HepG2 (cell line): ENCODE results near the gene GNG4. TPM values are rescaled to one million over a fixed set of nuclear protein-coding genes. Genes with fewer than 3 reads are reported as not detected.

Source experiments
- ATAC-seq: fragments of 200-7000 bp; cut with Tn5 transposase; 3 replicates; pipeline ENCODE4 v1.9.1; 2020; ENCODE audit warnings: mild to moderate bottlenecking, moderate library complexity
- BruUV-seq: library from RNA; stranded (reverse); fragments of 400-500 nt; replicated peaks from 2 replicates; lab custom pipeline; 2021; lab: Mats Ljungman, UMichigan
- CTCF ChIA-PET: fragments of 300-600 bp; formaldehyde crosslinking; extraction: SDS; loops from one replicate; lab custom pipeline; 2021; ENCODE audit warnings: low total read pairs, inconsistent platforms, low intra/inter-chr PET ratio; lab: Yijun Ruan, JAX
- POLR2A ChIA-PET: fragments of 350-600 bp; sonication (Branson Sonifier 250); formaldehyde crosslinking; loops from one replicate; lab custom pipeline; 2020; ENCODE audit warnings: antibody characterized with exemption, inconsistent platforms; lab: Yijun Ruan, JAX
- DNase-seq: peaks from one replicate; pipeline ENCODE4 v3.0.0-alpha.2; 2015; ENCODE audit warnings: low spot score
- FAIRE-seq: peaks from 3 replicates; lab custom pipeline; 2011; peaks lifted over from hg19 to GRCh38; lab: Jason Lieb, UNC
- H2AFZ ChIP-seq: one replicate; pipeline ENCODE4 v1.6.1; 2011; ENCODE audit warnings: low read length, inconsistent platforms
- H3K27ac ChIP-seq: fragments of 300-600 bp; 3 replicates; pipeline ENCODE4 v1.8.0; 2011; ENCODE audit warnings: mixed run types, mild to moderate bottlenecking, mixed read lengths, low read length, inconsistent platforms; ENCODE audit not compliant: insufficient read depth; ENCODE audit errors: extremely low read length
- H3K27me3 ChIP-seq, 2 experiments: fragments of 200-600 bp in 1 of 2; 2 replicates in 1 of 2; 3 replicates in 1 of 2; pipeline versions ENCODE4 v1.6.0 to v1.8.0; 2011; ENCODE audit warnings: low read length in 2 of 2, mild to moderate bottlenecking in 2 of 2, moderate library complexity in 2 of 2, inconsistent platforms in 1 of 2; ENCODE audit not compliant: insufficient read depth in 2 of 2, control insufficient read depth in 1 of 2
- H3K36me3 ChIP-seq, 2 experiments: fragments of 200-600 bp in 1 of 2; replicated peaks in 1 of 2; 2 replicates in 1 of 2; 3 replicates in 1 of 2; pipeline versions ENCODE4 v1.5.1 to v1.8.0; 2011; ENCODE audit warnings: low read length in 2 of 2, inconsistent platforms in 1 of 2; ENCODE audit not compliant: insufficient read depth in 2 of 2, control insufficient read depth in 1 of 2
- H3K4me1 ChIP-seq: 2 replicates; pipeline ENCODE4 v1.5.1; 2012; ENCODE audit warnings: low read length, inconsistent platforms; ENCODE audit not compliant: insufficient read depth
- H3K4me2 ChIP-seq: 2 replicates; pipeline ENCODE4 v1.6.0; 2011; ENCODE audit warnings: low read depth, low read length, inconsistent platforms
- H3K4me3 ChIP-seq, 3 experiments: fragments of 200-600 bp in 1 of 3; sonication (generic), shearing (Covaris generic) in 1 of 3; replicated peaks in 1 of 3; 2 replicates each; pipeline ENCODE4 v1.5.1; 2011 to 2016; ENCODE audit warnings: low read length in 3 of 3, inconsistent platforms in 2 of 3, low read depth in 2 of 3, mild to moderate bottlenecking in 2 of 3, control low read depth in 1 of 3, mixed read lengths in 1 of 3; ENCODE audit not compliant: insufficient read depth in 1 of 3
- H3K79me2 ChIP-seq: one replicate; pipeline ENCODE4 v1.6.1; 2011; ENCODE audit warnings: low read length, inconsistent platforms; ENCODE audit not compliant: insufficient read depth
- H3K9ac ChIP-seq: 2 replicates; pipeline ENCODE4 v1.6.0; 2011; ENCODE audit warnings: mild to moderate bottlenecking, low read depth, low read length, inconsistent platforms; ENCODE audit not compliant: insufficient read depth
- H3K9me3 ChIP-seq: 2 replicates; pipeline ENCODE4 v1.5.1; 2012; ENCODE audit warnings: mild to moderate bottlenecking, low read length
- H4K20me1 ChIP-seq: 2 replicates; pipeline ENCODE4 v1.6.0; 2011; ENCODE audit warnings: inconsistent platforms, mild to moderate bottlenecking, low read length, moderate library complexity; ENCODE audit not compliant: insufficient read depth
- ARNT ChIP-seq: fragments of 450-650 bp; IDR thresholded peaks from 2 replicates; pipeline ENCODE4 v1.6.1; 2017
- CBX5 ChIP-seq: sonication (generic); formaldehyde crosslinking; IDR thresholded peaks from 2 replicates; pipeline ENCODE4 v1.4.0; 2020; ENCODE audit warnings: missing genetic modification reagents, borderline replicate concordance
- ELF1 ChIP-seq: sonication (generic); formaldehyde crosslinking; IDR thresholded peaks from 2 replicates; pipeline ENCODE4 v1.4.0; 2020; ENCODE audit warnings: missing genetic modification reagents
- EP300 ChIP-seq, 3 experiments: sonication (generic) in 1 of 3; formaldehyde crosslinking in 1 of 3; IDR thresholded peaks; 2 replicates each; pipeline versions ENCODE4 v1.5.1 to v1.6.1; 2011 to 2020; ENCODE audit warnings: low read depth in 2 of 3, low read length in 2 of 3, borderline replicate concordance in 1 of 3, improper control_type of control experiment in 1 of 3, mild to moderate bottlenecking in 1 of 3, missing genetic modification reagents in 1 of 3, moderate library complexity in 1 of 3
- GABPB1 ChIP-seq: IDR thresholded peaks from 2 replicates; pipeline ENCODE4 v1.6.1; 2016; ENCODE audit warnings: mild to moderate bottlenecking, missing genetic modification reagents, moderate library complexity, missing compliant biosample characterization
- HOXD1 ChIP-seq: sonication (generic); formaldehyde crosslinking; IDR thresholded peaks from 2 replicates; pipeline ENCODE4 v1.5.0; 2020; ENCODE audit warnings: missing genetic modification reagents
- KAT7 ChIP-seq: IDR thresholded peaks from 2 replicates; pipeline ENCODE4 v1.6.1; 2018; ENCODE audit warnings: borderline replicate concordance, missing compliant biosample characterization
- KLF9 ChIP-seq: IDR thresholded peaks from 2 replicates; pipeline ENCODE4 v1.6.1; 2016; ENCODE audit warnings: low read depth
- PHB2 ChIP-seq: fragments of 450-650 bp; IDR thresholded peaks from 2 replicates; pipeline ENCODE4 v1.6.1; 2018; ENCODE audit not compliant: partially characterized antibody
- PRMT3 ChIP-seq: sonication (generic); formaldehyde crosslinking; IDR thresholded peaks from 2 replicates; pipeline ENCODE4 v1.8.1; 2022; ENCODE audit warnings: low read depth, mild to moderate bottlenecking, moderate library complexity, missing genetic modification reagents, borderline replicate concordance
- SMAD9 ChIP-seq: sonication (generic); formaldehyde crosslinking; IDR thresholded peaks from 2 replicates; pipeline ENCODE4 v1.5.1; 2020; ENCODE audit warnings: mild to moderate bottlenecking, missing genetic modification reagents
- SMYD3 ChIP-seq: sonication (generic); formaldehyde crosslinking; IDR thresholded peaks from 2 replicates; pipeline ENCODE4 v1.8.1; 2023; ENCODE audit warnings: mild to moderate bottlenecking, missing genetic modification reagents
- SNAPC5 ChIP-seq: sonication (generic); formaldehyde crosslinking; IDR thresholded peaks from 2 replicates; pipeline ENCODE4 v1.8.1; 2023; ENCODE audit warnings: mild to moderate bottlenecking, missing genetic modification reagents, borderline replicate concordance
- SRY ChIP-seq: sonication (generic); formaldehyde crosslinking; IDR thresholded peaks from 2 replicates; pipeline ENCODE4 v1.8.0; 2022; ENCODE audit warnings: mild to moderate bottlenecking, missing genetic modification reagents
- TFAP4 ChIP-seq: sonication (generic); IDR thresholded peaks from 2 replicates; pipeline ENCODE4 v1.6.1; 2016; ENCODE audit warnings: low read depth, borderline replicate concordance
- U2AF2 ChIP-seq: fragments of 200-400 bp; formaldehyde crosslinking; IDR thresholded peaks from 2 replicates; pipeline ENCODE4 v1.6.1; 2017; ENCODE audit warnings: low read depth, mild to moderate bottlenecking, low read length
- ZNF343 ChIP-seq: sonication (generic); formaldehyde crosslinking; IDR thresholded peaks from 2 replicates; pipeline ENCODE4 v1.4.0; 2020; ENCODE audit warnings: mild to moderate bottlenecking, missing genetic modification reagents
- ZNF746 ChIP-seq: sonication (generic); formaldehyde crosslinking; IDR thresholded peaks from 2 replicates; pipeline ENCODE4 v1.8.0; 2022; ENCODE audit warnings: mild to moderate bottlenecking, missing genetic modification reagents
- ZNF761 ChIP-seq: sonication (generic); formaldehyde crosslinking; conservative IDR thresholded peaks from 2 replicates; pipeline ENCODE4 v1.4.0; 2020; ENCODE audit warnings: mild to moderate bottlenecking, missing genetic modification reagents
- ZNF775 ChIP-seq: sonication (generic); formaldehyde crosslinking; IDR thresholded peaks from 2 replicates; pipeline ENCODE4 v1.4.0; 2020; ENCODE audit warnings: missing genetic modification reagents, mild to moderate bottlenecking, moderate library complexity, borderline replicate concordance
- WGBS: methylation state at CpG from one replicate; pipeline ENCODE4 v1.1.6; 2017; ENCODE audit warnings: low lambda C conversion rate; 5-methylcytosine and 5-hydroxymethylcytosine counted together
- in situ Hi-C: cut with HindIII; loops from 2 replicates; pipeline ENCODE4 v1.10.0; 2017; ENCODE audit warnings: low pct_unique_long_range_greater_than_20kb; ENCODE audit not compliant: extremely low pct_ligation_motif_present
- intact Hi-C: fragments of 100-400 bp; cut with micrococcal nuclease; formaldehyde crosslinking; loops from one replicate; pipeline ENCODE4 v1.10.0; 2022; ENCODE audit not compliant: unreplicated experiment
- polyA plus RNA-seq, 8 experiments: library from polyadenylated mRNA; depleted of rRNA in 3 of 8; stranded (reverse) in 7 of 8; unstranded in 1 of 8; fragments of >200 nt; fragmentation: Illumina TruSeq in 4 of 8; extraction: Trizol in 4 of 8; gene quantifications; 2 replicates each; pipeline versions ENCODE4 v1.2.1 to v1.2.3, GENCODE V29; 2011 to 2016; ENCODE audit warnings: low read depth in 4 of 8, missing spikeins in 1 of 8, mixed read lengths in 1 of 8; ENCODE audit not compliant: insufficient read depth in 1 of 8
- total RNA-seq, 5 experiments: library from RNA; depleted of rRNA; stranded (reverse); fragments of >200 nt; fragmentation: Illumina TruSeq; extraction: Trizol; gene quantifications; 2 replicates each; pipeline ENCODE4 v1.2.3, GENCODE V29; 2016; ENCODE audit warnings: low read depth in 1 of 5

Gene GNG4
- total and polyA plus RNA-seq, 2 of the 13 experiments (the other 11 are each of a cell fraction or from before 2014, with no cell fraction given), result 27.1 to 69.5 TPM

GRCh38 chr1:235625340-235625739 lies 24.2 kb downstream of the GNG4 start:
- CTCF ChIA-PET, result no interaction called here

GRCh38 chr1:235624721-235625333 lies 24.8 kb downstream of the GNG4 start:
- BruUV-seq, result no TSS peak
- in situ Hi-C loops, result no loop called here
- intact Hi-C loops, result no loop called here
- peaks cover 52% of the 10 kb centered on the region for H3K4me1 ChIP-seq
- no peak overlapping the region for H3K27ac ChIP-seq
- H3K9ac ChIP-seq, result no peak overlapping the region
- FAIRE-seq (no peak), ATAC-seq (no peak), DNase-seq (no peak)
- H3K4me3 ChIP-seq, result no peak overlapping the region
- H3K9me3 ChIP-seq, result no peaks in the 10 kb centered on the region
- H3K27me3 ChIP-seq, result no peaks in the 10 kb centered on the region
- peaks cover 26% of the 10 kb centered on the region for H4K20me1 ChIP-seq
- peaks cover 40% of the 10 kb centered on the region for H3K79me2 ChIP-seq
- H3K36me3 ChIP-seq, result peaks cover 0 to 11% of the 10 kb centered on the region in 2 experiments; a peak in 1 of 5 replicates
- TF ChIP-seq PHB2 (no peak), KAT7 (CRISPR knock-in tag) (no peak), SRY (CRISPR knock-in tag) (no peak), TFAP4 (no peak), SMYD3 (CRISPR knock-in tag) (no peak), ZNF761 (no peak), ZNF775 (CRISPR knock-in tag) (no peak), EP300 (IDR thresholded peaks at IDR 0.05; ENCODE audit: low read depth in 2 of 2, low read length in 2 of 2) (no peak), EP300 (CRISPR knock-in tag; IDR thresholded peaks at IDR 0.05; ENCODE audit: borderline replicate concordance) (no peak)
- H2AFZ ChIP-seq, result no peak overlapping the region
- CTCF ChIA-PET, result no interaction called here
- no peak overlapping the region for H3K4me2 ChIP-seq
- WGBS, result 61% methylated on average over 8 of the region's 8 CpGs
- POLR2A ChIA-PET, result no interaction called here

More at GRCh38 chr1:235625340-235625739, 24.2 kb downstream of the GNG4 start:
- BruUV-seq, result no TSS peak
- no peak overlapping the region for H3K27ac ChIP-seq
- in situ Hi-C loops (no loop called here), intact Hi-C loops (no loop called here)
- WGBS, result 100% methylated on average over 3 of the region's 3 CpGs
- H3K27me3 ChIP-seq, result no peaks in the 10 kb centered on the region
- no peak for FAIRE-seq
- H3K4me3 ChIP-seq, result no peak overlapping the region
- peaks cover 45% of the 10 kb centered on the region for H3K79me2 ChIP-seq
- no peaks in the 10 kb centered on the region for H3K9me3 ChIP-seq
- no peak for DNase-seq
- TF ChIP-seq HOXD1 (CRISPR knock-in tag) (no peak), GABPB1 (no peak), ZNF746 (CRISPR knock-in tag) (no peak), KLF9 (CRISPR knock-in tag) (no peak), SMAD9 (CRISPR knock-in tag) (no peak), U2AF2 (no peak), ARNT (no peak), CBX5 (no peak), PRMT3 (CRISPR knock-in tag) (no peak), ZNF343 (no peak), ELF1 (CRISPR knock-in tag) (no peak), SNAPC5 (no peak)
- H3K4me2 ChIP-seq, result no peak overlapping the region
- POLR2A ChIA-PET, result no interaction called here
- peaks cover 53% of the 10 kb centered on the region for H3K4me1 ChIP-seq
- H3K36me3 ChIP-seq, result peaks cover 0 to 11% of the 10 kb centered on the region in 2 experiments; a peak in 1 of 5 replicates
- no peak overlapping the region for H2AFZ ChIP-seq
- peaks cover 31% of the 10 kb centered on the region for H4K20me1 ChIP-seq
- H3K9ac ChIP-seq, result no peak overlapping the region
- ATAC-seq, result no peak
